CMK (cell line): ENCODE measurements around the gene ARHGAP33.

Source experiments
- DNase-seq: peaks from one replicate; pipeline ENCODE4 v3.0.0-alpha.2; 2010; ENCODE audit warnings: low read depth

The ARHGAP33 gene, protein sequence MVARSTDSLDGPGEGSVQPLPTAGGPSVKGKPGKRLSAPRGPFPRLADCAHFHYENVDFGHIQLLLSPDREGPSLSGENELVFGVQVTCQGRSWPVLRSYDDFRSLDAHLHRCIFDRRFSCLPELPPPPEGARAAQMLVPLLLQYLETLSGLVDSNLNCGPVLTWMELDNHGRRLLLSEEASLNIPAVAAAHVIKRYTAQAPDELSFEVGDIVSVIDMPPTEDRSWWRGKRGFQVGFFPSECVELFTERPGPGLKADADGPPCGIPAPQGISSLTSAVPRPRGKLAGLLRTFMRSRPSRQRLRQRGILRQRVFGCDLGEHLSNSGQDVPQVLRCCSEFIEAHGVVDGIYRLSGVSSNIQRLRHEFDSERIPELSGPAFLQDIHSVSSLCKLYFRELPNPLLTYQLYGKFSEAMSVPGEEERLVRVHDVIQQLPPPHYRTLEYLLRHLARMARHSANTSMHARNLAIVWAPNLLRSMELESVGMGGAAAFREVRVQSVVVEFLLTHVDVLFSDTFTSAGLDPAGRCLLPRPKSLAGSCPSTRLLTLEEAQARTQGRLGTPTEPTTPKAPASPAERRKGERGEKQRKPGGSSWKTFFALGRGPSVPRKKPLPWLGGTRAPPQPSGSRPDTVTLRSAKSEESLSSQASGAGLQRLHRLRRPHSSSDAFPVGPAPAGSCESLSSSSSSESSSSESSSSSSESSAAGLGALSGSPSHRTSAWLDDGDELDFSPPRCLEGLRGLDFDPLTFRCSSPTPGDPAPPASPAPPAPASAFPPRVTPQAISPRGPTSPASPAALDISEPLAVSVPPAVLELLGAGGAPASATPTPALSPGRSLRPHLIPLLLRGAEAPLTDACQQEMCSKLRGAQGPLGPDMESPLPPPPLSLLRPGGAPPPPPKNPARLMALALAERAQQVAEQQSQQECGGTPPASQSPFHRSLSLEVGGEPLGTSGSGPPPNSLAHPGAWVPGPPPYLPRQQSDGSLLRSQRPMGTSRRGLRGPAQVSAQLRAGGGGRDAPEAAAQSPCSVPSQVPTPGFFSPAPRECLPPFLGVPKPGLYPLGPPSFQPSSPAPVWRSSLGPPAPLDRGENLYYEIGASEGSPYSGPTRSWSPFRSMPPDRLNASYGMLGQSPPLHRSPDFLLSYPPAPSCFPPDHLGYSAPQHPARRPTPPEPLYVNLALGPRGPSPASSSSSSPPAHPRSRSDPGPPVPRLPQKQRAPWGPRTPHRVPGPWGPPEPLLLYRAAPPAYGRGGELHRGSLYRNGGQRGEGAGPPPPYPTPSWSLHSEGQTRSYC

GRCh38 chr19:35775298-35776101 is at the start of gene ARHGAP33:
Gene ARHGAP33 (plus strand): TSS chr19:35775564. CDS start chr19:35775659, 95 bp downstream.
- peak; percentile 90 for DNase-seq

GRCh38 chr19:35727053-35727955 is 48.1 kb upstream of the ARHGAP33 start:
- DNase-seq: no peak

DNA sequence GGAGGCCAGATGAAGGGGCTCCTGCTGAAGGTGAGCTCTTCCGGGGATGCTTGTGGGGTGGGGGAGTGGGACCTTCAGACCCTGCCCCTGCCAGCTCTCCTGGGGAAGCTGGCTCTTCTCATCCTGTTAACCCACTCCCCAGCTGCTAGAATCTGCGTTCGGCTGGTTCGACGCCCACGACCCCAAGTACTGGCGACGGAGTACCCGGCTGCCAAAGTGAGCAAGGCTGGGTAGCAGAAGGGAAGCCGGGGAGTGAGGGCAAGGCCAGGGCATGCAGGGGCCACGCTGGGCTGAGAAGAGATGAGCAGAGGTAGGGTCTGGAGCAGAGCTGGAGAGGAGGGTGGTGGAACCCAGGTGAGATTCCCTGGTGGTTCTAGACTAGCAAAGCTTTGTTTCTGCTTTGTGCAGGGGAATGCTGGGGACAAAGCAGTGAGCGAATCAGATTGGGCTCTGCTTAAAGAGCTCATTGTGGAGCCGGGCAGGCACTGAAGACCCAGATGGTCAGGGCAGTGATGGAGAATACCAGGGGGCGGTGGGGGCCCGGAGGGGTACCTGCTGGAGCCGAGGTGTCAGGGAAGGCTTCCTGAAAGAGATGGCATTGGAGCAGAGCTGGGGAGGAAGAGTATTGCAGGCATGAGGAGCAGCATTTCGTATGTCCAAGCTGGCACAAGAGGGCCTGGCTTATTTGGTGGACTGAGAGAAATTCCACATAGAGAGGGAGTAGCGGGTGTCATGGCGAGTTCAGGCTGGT is 47.2 kb upstream of the ARHGAP33 start:
- DNase-seq: no peak

DNA sequence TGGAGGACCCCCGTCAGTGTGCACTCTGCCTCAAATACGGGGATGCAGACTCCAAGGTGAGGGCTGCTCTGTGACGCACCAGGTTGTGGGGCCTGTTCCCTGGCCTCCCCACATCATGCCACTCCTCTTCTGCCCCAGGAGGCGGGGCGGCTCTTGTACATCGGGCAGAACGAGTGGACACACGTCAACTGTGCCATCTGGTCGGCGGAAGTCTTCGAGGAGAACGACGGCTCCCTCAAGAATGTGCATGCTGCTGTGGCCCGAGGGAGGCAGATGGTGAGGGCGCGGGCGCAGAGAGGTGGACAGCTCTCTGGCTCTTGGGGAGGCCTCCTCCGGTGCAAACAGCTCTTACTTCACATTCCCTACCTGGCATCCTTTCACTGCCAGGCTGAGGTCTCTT is 46.3 kb upstream of the ARHGAP33 start:
- DNase-seq: no peak

- DNase-seq: no peak
Measured at GRCh38 chr19:35729763-35730162, 45.6 kb upstream of the ARHGAP33 start.

DNA sequence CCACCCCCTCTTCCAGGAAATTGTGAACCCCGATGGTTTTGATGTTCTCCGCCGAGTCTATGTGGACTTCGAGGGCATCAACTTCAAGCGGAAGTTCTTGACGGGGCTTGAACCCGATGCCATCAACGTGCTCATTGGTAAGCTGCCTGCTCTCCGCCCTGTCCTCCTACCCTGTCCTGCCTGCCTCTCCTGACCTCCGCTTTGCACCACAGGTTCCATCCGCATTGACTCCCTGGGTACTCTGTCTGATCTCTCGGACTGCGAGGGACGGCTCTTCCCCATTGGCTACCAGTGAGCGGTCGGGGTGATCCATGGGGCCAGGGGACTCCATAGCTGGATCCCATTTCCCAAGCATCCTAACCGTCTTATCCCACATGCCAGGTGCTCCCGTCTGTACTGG is 45.0 kb upstream of the ARHGAP33 start:
- no peak for DNase-seq

- no peak for DNase-seq
Measured at GRCh38 chr19:35731353-35731752, 44.0 kb upstream of the ARHGAP33 start.

DNA sequence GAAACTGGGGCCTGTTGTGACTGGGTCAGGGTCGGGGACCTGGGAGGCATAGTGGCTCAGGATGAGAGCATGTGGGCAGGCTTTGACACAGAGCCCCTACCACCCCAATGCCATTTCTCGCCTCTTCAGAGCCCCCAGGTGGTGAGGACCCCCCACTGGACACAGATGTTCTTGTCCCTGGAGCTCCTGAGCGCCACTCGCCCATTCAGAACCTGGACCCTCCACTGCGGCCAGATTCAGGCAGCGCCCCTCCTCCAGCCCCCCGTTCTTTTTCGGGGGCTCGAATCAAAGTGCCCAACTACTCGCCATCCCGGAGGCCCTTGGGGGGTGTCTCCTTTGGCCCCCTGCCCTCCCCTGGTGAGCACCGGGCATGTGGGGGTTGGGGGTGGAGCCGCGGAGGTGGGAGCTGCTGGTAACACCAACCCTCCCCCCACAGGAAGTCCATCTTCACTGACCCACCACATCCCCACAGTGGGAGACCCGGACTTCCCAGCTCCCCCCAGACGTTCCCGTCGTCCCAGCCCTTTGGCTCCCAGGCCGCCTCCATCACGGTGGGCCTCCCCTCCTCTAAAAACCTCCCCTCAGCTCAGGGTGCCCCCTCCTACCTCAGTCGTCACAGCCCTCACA is 43.5 kb upstream of the ARHGAP33 start:
- DNase-seq: no peak

GRCh38 chr19:35732540-35733179 is 42.7 kb upstream of the ARHGAP33 start:
- DNase-seq: no peak

DNA sequence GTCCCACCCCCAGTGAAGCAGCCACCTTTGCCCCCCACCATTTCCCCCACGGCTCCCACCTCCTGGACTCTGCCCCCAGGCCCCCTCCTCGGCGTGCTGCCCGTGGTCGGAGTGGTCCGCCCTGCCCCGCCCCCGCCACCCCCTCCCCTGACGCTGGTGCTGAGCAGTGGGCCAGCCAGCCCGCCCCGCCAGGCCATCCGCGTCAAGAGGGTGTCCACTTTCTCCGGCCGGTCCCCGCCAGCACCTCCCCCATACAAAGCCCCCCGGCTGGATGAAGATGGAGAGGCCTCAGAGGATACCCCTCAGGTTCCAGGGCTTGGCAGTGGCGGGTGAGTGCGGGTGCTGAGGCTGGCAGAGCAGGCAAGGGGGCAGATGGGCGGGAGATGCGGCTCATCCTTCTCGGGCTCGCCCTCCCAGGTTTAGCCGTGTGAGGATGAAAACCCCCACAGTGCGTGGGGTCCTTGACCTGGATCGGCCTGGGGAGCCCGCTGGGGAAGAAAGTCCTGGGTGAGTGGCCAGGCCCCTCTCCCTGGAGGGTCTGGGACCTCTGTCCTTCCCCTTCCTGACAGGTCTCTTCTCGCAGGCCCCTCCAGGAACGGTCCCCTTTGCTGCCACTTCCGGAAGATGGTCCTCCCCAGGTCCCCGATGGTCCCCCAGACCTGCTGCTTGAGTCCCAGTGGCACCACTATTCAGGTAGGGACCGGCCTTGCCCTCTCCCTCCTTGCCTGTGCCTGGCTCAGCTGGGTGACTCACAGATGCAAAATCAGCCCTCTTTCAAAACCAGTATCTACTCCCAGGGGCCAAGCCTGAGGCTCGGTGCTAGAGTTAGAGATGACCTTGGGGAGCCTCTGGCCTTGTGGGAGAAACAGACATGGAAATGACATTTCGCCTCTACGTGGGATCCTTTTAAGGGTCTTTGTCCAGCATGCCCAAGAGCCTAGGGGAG is 41.9 kb upstream of the ARHGAP33 start:
- DNase-seq: no peak

- no peak for DNase-seq
Measured at GRCh38 chr19:35734273-35734672, 41.1 kb upstream of the ARHGAP33 start.

DNA sequence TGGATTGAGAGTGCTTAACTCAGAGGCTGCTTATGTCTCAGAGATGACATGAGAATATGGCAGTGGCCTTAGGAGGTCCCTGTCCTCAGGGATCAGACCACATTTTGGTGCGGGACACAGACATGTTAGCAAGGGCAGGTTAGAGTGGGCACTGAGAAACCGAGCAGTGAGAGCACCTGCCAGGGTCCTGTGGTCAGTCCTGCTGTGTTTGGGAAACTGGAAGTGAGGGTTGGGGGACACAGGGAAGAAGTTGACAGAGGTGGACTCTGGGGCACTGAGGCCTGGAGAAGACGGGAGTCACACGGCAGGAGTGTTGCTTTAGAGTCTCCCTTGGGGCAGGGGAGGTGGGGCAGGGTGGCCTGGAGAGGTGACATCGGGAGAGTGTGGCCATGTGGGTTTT is 40.5 kb upstream of the ARHGAP33 start:
- no peak for DNase-seq

DNA sequence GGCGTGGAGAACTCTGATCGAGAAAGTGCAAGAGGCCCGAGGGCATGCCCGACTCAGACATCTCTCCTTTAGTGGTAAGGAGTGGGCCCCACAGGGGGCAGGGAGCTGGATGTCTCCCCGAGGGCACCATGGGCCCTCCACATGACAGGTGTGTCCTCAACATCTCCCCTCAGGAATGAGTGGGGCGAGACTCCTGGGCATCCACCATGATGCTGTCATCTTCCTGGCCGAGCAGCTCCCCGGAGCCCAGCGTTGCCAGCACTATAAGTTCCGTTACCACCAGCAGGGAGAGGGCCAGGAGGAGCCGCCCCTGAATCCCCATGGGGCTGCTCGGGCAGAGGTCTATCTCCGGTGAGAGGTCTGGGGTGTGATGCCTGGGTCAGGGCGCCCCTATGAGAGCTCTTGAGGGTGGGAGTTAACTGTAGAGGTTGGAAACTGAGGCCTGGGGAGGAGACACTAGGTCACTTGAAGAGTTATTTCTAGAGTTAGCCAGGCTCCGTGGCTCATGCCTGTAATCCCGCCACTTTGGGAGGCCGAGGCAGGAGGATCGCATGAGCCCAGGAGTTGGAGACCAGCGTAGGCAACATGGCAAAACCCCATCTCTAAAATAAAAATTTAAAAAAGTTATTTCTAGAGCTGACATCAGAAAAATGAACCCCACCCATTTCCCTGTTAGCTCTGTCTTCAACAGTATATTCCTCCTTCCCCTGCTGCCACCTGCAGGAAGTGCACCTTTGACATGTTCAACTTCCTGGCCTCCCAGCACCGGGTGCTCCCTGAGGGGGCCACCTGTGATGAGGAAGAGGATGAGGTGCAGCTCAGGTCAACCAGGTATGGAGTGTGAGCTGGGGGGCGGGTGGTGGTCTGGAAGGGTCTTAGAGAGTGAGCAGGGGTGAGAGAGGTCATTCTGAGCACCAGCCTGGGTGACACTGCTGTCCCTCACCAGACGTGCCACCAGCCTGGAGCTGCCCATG is 38.2 kb upstream of the ARHGAP33 start:
- no peak for DNase-seq

DNA sequence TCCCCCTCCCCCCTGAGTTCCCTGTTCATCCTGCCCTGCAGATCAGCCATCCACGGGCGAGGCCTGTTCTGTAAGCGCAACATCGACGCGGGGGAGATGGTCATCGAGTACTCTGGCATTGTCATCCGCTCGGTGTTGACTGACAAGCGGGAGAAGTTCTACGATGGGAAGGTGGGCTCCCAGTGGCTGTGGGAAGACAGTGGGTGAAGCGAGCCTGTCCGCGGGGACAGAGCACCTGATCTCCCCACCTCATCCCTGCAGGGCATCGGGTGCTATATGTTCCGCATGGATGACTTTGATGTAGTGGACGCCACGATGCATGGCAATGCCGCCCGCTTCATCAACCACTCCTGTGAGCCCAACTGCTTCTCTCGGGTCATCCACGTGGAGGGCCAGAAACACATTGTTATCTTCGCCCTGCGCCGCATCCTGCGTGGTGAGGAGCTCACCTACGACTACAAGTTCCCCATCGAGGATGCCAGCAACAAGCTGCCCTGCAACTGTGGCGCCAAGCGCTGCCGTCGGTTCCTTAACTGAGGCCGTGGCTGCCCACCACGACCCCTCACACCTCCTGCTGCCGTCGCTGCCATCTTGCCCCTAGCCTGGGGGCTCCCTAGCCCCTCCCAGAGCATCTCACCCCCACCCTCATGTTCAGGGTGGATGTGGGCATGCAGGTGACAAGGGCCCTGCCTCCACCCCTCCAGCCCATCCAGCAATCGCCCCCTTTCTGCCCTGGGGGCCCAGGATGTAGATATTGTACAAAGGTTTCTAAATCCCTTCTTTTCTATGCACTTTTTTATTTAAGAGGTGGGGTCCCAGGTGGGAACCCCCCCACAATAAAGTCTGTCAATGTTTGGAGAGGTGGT is 37.1 kb upstream of the ARHGAP33 start:
- DNase-seq: no peak

- no peak for DNase-seq
Measured at GRCh38 chr19:35738887-35739229, 36.5 kb upstream of the ARHGAP33 start.
